ENCODE results near the gene WDR75.
A peak's percentile ranks its signal among the peaks of the same experiment; 100 is the strongest.
"Not testable (repeated sequence)": the region's sequence is repeated elsewhere in the genome, so short reads cannot be mapped to it uniquely, and the experiment has no call there.

WDR75 gene

GRCh38 chr2:189440947-189441708 is at the start of gene WDR75:
Gene WDR75 (plus strand): TSS chr2:189441474. CDS start chr2:189441493, 19 bp downstream.
- peak; percentile 41 for DNase-seq

- no peak for DNase-seq
These were observed 47.7 kb upstream of the WDR75 start for GRCh38 chr2:189393440-189394111.

- no peak for DNase-seq
These were observed 46.7 kb upstream of the WDR75 start for GRCh38 chr2:189394525-189394924.

- no peak for DNase-seq
These were observed 38.3 kb upstream of the WDR75 start for GRCh38 chr2:189402932-189403331.

GRCh38 chr2:189406586-189407233 is 34.6 kb upstream of the WDR75 start:
- no peak for DNase-seq

GRCh38 chr2:189407281-189408209 is 33.7 kb upstream of the WDR75 start:
- no peak for DNase-seq

GRCh38 chr2:189408294-189408693 is 33.0 kb upstream of the WDR75 start:
- no peak for DNase-seq

- DNase-seq: no peak
These were observed 32.1 kb upstream of the WDR75 start for GRCh38 chr2:189409131-189409530.

GRCh38 chr2:189409647-189410046 is 31.6 kb upstream of the WDR75 start:
- DNase-seq: no peak

- DNase-seq: no peak
These were observed 29.4 kb upstream of the WDR75 start for GRCh38 chr2:189411860-189412259.

- DNase-seq: no peak
These were observed 28.8 kb upstream of the WDR75 start for GRCh38 chr2:189412330-189412953.

GRCh38 chr2:189413249-189413648 is 28.0 kb upstream of the WDR75 start:
- DNase-seq: no peak

- DNase-seq: no peak
These were observed 19.6 kb upstream of the WDR75 start for GRCh38 chr2:189421644-189422043.

- no peak for DNase-seq
These were observed 16.3 kb upstream of the WDR75 start for GRCh38 chr2:189424961-189425360.

GRCh38 chr2:189425676-189426075 is 15.6 kb upstream of the WDR75 start:
- no peak for DNase-seq

- no peak for DNase-seq
These were observed 14.4 kb upstream of the WDR75 start for GRCh38 chr2:189426886-189427285.

- DNase-seq: no peak
These were observed 13.4 kb upstream of the WDR75 start for GRCh38 chr2:189427872-189428271.

GRCh38 chr2:189430448-189430847 is 10.8 kb upstream of the WDR75 start:
- DNase-seq: not testable (repeated sequence)

- DNase-seq: not testable (repeated sequence)
These were observed 5.5 kb upstream of the WDR75 start for GRCh38 chr2:189435803-189436202.

GRCh38 chr2:189437926-189438325 is 3.3 kb upstream of the WDR75 start:
- no peak for DNase-seq

- no peak for DNase-seq
These were observed 1.9 kb upstream of the WDR75 start for GRCh38 chr2:189439342-189439741.

- no peak for DNase-seq
These were observed 679 bp upstream of the WDR75 start for GRCh38 chr2:189440644-189440946.

- DNase-seq: peak; percentile 9
These were observed 418 bp downstream of the WDR75 start for GRCh38 chr2:189441709-189442074.
